HG03175 (cell line): ENCODE results near the gene THNSL1.
"Not testable (repeated sequence)": the region's sequence is repeated elsewhere in the genome, so short reads cannot be mapped to it uniquely, and the experiment has no call there.

Experiments used
- ATAC-seq: cut with Tn5 transposase; IDR thresholded peaks from one replicate; pipeline ENCODE4 v1.9.1; 2021; ENCODE audit warnings: mild to moderate bottlenecking, moderate library complexity; ENCODE audit not compliant: unreplicated experiment

Gene THNSL1

GRCh38 chr10:24998044-24998443 is 18.4 kb upstream of the THNSL1 start:
- no peak for ATAC-seq

DNA sequence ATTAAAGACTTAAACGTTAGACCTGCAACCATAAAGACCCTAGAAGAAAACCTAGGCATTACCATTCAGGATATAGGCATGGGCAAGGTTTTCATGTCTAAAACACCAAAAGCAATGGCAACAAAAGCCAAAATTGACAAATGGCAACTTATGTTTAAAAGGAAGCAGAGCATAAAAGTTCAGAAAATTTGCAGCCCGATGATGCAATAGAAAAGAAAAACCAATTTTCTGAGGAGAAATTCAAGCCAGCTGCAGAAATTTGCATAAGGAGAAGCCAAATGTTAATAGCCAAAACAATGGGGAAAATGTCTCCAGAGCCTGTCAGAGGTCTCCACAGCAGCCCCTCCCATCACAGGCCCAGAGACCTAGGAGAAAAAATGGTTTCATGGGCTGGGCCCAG is 4.8 kb upstream of the THNSL1 start:
- ATAC-seq: not testable (repeated sequence)

DNA sequence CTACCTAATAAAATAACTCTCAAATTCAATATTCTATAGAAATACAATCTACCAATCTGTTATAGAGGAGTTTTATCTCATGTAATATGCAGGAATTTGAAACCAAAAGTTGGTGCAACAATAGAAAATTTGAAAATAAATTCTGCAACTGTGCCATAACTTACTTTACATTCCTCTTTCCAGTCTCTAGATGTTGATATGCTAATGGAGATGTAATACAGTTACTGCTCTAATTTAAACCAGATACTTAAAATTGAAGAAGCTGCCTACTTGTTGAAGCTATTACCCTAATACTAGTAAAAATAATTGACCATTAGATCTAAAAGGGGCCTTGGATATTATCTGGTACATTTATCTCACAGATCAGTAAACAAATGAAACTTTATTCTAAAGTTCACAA is 1.8 kb upstream of the THNSL1 start:
- no peak for ATAC-seq

DNA sequence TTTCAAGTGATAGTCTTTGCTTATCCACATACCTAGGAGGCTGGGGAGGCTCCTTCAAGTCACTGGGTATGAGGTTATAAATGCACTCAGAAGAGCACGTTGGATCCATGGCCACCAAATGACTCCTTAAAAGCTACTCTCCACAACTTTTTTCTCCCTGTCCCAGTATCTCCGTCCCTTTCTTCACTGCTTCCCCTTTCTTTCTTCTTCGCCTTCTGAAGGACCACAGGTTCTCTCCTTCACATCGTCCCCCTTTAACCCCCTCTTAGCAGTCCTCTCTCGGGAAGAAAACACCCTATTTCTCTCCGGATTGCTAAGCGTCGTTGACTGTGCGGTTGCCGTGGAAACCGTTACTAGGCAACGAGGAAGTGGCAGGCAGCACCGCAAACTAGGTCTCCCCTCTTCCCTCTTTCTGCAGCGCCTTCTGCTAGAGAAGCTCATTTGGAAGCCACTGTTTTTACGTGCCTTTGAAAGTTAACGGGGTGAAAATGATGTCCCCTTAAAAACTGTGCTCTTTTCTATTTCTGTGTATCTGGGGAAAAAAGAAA is 510 bp upstream of the THNSL1 start, which contains the start of gene ENKUR:
ENKUR (minus strand) TSS at position 331 of the 548 bp plus-strand sequence; CDS start at position 109, 222 bp downstream.
- ATAC-seq: peak; percentile 72

- ATAC-seq: no peak
Measured at GRCh38 chr10:25017154-25017590, 760 bp downstream of the THNSL1 start.

DNA sequence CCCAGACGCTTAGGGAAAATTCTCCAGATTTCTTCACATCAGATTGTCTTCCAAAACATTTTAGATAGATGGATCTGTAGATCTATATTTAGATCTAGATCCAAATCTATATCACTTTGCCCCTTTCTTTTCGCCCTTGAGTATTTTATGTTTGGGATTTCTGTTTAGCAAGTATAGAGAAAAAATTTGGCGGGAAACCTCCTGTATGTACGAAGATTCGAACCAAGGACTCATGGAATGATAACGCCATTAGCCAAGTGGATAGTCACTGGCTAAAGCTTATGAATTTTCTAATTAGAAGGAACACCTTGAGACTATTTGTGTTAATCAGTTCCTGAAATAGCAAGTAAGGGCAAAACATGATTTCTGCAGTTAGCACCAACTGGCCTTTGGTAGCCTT is 1.2 kb downstream of the THNSL1 start:
- ATAC-seq: no peak

GRCh38 chr10:25018703-25019102 is 2.3 kb downstream of the THNSL1 start:
- ATAC-seq: no peak

DNA sequence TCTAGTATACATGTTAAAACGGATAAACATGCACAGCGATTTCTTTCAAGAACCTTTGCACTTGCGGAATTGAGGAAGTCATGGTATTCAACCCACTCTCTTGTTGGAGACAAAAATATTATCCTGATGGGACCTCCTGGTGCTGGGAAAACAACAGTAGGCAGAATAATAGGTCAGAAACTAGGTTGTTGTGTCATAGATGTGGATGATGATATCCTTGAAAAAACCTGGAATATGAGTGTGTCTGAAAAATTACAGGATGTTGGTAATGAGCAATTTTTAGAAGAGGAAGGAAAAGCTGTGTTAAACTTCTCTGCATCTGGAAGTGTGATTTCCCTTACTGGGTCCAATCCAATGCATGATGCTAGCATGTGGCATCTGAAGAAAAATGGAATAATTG is 6.9 kb downstream of the THNSL1 start:
- no peak for ATAC-seq

GRCh38 chr10:25024528-25024927 is 8.1 kb downstream of the THNSL1 start:
- ATAC-seq: no peak

DNA sequence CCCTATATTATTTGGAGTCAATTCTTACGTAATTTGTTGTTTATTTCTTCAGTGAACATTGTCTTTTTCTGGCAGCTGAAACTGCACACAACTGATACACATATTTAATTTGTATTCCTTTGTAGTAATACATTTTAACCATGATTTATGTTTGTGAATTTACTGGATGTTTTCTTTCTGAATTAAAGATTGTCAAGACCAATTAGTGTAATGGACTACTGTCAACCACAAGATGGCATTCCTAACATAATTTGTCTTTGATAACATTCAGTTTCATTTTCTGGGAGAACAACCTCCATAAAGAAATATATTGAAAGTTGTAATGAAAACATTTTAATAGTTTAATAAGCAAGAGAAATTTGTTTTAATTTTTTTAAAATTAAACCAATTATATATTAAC is 10.1 kb downstream of the THNSL1 start:
- ATAC-seq: no peak

DNA sequence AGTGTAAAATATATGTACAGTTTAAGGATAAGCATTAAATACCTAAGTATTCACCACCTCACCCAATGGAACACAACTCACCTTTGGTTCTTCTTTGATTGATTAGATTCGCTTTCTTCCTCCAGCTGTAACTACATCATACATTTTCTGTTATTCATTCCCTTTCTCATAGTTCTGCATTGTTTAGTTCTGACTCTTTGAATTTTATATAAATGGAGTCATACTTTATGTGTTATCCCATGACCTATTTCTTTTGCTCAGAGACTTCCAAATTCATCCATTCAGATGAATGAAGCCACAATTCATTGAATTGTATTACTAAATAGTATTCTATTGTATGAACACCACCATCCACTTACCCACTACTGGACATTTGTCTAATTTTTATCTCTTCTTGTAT is 12.3 kb downstream of the THNSL1 start:
- no peak for ATAC-seq

DNA sequence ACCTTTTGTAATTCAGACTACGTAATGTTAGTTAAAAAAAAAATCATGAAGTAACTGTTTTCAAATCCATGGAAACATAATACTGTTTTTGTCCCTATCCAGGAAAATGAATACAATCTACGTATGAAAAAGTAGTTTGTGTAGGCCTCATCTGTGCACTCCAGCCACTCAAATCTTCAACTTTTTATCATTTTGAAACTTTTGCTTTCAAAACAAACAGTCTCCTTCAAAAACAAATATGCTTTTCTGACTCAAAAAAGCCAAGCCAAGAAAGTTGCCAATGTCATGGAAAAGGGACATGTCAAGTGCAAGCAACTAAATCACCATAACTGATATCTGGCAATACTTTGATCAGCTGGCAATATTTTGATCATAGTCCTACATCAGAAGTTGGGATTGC is 13.1 kb downstream of the THNSL1 start:
- ATAC-seq: no peak

GRCh38 chr10:25036381-25036780 is 20.0 kb downstream of the THNSL1 start:
- ATAC-seq: peak; percentile 83

DNA sequence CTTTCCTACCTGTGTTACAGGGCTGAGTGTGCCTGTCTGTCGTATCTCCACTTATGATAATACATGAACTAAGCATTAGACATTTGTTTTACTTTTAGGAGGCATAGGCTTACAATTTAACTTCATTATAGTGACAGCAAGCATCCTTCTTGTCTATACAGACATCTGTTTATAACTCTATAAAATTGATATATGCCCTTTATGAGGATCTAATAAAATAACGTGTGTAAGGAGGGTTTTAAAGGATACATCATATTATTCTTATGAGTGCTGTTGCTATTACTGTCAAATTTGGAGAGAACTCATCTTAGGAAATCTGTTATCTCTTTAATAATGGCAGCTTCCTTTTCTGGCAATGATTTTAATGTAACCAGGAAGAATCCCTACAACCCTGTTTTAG is 21.9 kb downstream of the THNSL1 start:
- no peak for ATAC-seq

DNA sequence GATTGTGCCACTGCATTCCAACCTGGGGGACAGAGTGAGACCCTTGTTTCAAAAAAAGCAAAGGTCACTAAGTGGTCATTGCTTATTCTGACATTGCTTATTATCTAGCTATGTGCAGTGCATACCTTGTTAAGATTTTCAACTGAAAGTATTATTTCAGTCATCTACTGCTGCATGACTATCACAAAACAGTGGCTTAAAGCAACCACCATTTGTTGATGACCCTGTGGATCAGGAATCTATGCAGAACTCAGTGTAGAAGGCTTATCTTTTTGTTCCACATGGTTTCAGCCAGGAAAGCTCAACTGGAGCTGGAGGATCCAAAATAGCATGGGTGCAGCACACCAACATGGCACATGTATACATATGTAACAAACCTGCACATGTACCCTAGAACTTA is 23.1 kb downstream of the THNSL1 start:
- no peak for ATAC-seq

DNA sequence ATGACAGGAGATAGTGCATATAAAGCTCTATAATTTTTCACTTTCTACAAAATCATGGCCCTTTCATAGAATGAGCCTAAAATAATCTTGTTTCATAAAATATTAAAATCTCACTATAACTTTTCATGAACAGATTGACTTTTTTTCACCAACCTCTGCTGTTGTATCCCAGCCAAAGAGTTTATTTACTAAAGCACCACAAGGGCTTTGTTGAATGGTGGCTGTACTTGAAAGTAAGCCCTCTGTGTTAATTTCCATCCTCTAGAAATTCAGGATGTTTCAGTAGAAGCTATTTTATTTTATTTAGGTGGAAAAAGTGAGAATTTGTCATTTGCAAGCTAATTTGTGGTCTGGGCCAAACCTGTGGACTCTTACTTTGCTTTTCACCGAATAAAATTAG is 30.2 kb downstream of the THNSL1 start:
- no peak for ATAC-seq

DNA sequence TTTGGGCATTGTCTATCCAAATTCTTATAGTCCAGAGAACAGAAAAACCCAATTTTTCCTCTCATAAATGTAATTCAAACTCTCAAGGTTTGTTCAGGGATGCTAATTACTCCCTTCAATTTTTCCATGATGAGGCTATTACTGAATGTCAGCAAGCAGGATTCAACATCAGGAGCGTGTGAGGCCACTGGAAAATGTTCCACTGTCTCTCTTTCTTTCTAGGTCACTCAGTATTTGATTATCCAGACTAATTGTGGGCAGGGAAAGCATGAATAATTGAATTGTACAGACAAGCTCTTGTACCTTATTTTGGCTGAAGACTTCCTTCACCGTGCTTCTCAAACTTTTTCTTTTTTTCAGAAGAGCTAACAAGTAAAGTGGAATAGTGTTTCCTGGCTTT is 30.7 kb downstream of the THNSL1 start:
- ATAC-seq: no peak

DNA sequence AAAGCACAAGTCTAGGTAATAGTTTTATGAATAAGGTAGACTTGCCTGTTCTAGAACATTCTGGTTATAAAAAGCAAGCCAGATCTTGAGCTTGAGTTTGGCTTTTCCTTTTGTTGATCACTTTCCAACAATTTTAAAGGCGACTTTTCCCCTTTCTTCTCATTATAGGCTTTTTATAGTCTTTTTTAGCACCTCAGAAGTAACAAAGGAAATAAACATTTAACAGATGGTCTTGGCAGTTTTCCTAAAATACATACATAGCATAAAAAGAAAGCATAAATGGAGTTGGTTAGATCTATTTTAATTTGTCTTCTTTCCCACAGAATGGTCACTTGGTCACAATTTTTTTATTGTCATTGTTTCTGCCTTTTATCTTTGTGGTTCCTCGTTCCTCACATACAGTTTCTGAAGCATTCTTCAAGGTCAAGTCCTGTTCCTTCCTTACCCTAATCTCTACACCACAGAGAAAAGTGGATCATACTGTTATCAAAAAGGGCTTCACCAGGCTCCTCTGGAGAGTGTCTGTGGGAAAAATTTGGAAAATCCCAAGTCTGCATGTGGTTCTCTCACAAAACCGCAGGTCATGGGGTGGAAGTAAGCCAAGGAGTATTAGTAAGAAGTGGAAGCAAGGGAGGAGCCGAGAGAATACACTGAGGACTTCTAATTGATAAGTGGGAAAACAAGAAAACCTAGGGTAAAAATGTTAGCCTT is 31.3 kb downstream of the THNSL1 start:
- no peak for ATAC-seq

DNA sequence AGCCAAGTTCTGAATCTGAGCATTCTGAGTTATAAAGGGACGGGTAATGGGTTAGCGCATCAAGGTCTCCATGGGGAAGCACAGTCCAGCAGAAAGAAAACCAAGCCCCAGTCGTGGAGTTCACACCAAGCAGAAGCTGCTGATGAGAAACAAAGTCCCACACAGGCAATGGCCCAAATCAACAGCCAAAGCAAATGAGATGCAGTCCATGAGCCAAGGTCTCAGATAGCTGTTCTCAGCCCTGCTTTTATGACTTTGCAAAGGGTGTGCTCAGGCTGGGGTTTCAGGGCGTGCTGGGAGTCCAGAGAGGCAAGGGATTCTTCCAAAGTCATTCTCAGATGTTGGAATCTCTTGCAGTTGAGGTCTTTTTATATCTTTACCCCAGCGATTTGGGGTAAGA is 32.0 kb downstream of the THNSL1 start:
- no peak for ATAC-seq

DNA sequence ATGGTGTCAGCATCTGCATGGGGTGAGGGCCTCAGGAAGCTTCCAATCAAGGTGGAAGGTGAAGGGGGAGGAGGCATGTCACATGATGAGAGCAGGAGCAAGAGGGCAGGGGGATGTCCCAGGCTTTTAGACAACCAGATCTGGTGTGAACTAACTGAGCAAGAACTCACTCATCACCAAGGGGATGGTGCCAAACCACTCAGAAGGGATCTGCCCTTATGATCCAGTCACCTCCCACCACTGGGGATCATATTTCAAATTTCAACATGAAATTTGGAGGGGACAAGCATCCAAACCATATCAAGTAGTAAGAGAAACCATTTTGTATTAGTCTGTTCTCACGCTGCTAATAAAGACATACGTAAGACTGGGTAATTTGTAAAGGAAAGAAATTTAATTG is 33.6 kb downstream of the THNSL1 start:
- ATAC-seq: no peak

GRCh38 chr10:25050402-25050801 is 34.0 kb downstream of the THNSL1 start:
- no peak for ATAC-seq

DNA sequence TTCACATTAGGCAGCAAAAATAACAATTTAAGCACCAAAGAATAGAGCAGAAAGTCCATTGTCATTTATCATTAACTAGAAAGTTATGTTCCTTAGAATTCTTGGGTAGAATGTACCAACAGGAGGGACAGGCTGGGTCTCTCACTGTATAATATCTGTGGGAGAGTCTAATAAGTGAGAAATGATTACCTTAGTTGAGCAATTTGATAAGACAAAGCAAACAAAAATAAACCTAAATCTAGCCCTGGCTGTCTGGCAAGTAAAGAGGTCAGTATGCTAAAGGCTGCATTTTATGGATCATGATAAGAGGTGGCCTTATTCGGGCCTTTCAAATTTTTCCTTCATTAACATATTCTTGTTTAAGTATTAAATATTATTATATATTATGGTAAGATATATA is 35.6 kb downstream of the THNSL1 start:
- no peak for ATAC-seq

- no peak for ATAC-seq
Measured at GRCh38 chr10:25056726-25057125, 40.3 kb downstream of the THNSL1 start.
